ENCODE data around the gene GPRIN1.

Gene GPRIN1

GRCh38 chr5:176565760-176566288 lies 44.1 kb downstream of the GPRIN1 start:
- no peak for TF ChIP-seq CTCF (IDR thresholded peaks at IDR 0.05)

- TF ChIP-seq CTCF (IDR thresholded peaks at IDR 0.05) = no peak
Observed at GRCh38 chr5:176564002-176564401, 46.0 kb downstream of the GPRIN1 start.

- no peak for TF ChIP-seq CTCF (IDR thresholded peaks at IDR 0.05)
Observed at GRCh38 chr5:176562189-176562588, 47.8 kb downstream of the GPRIN1 start.

- no peak for TF ChIP-seq CTCF (IDR thresholded peaks at IDR 0.05)
Observed at GRCh38 chr5:176561259-176561658, 48.7 kb downstream of the GPRIN1 start.

GRCh38 chr5:176560364-176560763 lies 49.6 kb downstream of the GPRIN1 start:
- TF ChIP-seq CTCF (IDR thresholded peaks at IDR 0.05) = no peak

GRCh38 chr5:176559683-176560082 lies 50.3 kb downstream of the GPRIN1 start:
- TF ChIP-seq CTCF (IDR thresholded peaks at IDR 0.05) = no peak

- TF ChIP-seq CTCF (IDR thresholded peaks at IDR 0.05) = no peak
Observed at GRCh38 chr5:176557846-176558245, 52.1 kb downstream of the GPRIN1 start.
